ENCODE results near the gene ZNF157. TPM values are rescaled to one million over a fixed set of nuclear protein-coding genes. Genes with fewer than 3 reads are reported as not detected.
A peak's percentile ranks its signal among the peaks of the same experiment; 100 is the strongest.
"Not testable (repeated sequence)": the region's sequence is repeated elsewhere in the genome, so short reads cannot be mapped to it uniquely, and the experiment has no call there.

ZNF157 gene
- total RNA-seq (2014; rRNA removed; shearing (Covaris generic)): not detected in 2 replicates
- not detected in 2 replicates for polyA plus RNA-seq (2016; fragmentation: Nextera tagmentation; extraction: Ambion mirVana)

- DNase-seq: no peak
- Histone ChIP-seq H3K9me2 (ENCODE audit: insufficient read depth) (no peaks in the 10 kb centered on the region), H3K9me3 (ENCODE audit: low read depth) (no peaks in the 10 kb centered on the region), H3K27me3 (replicated peaks; ENCODE audit: insufficient read depth) (no peaks in the 10 kb centered on the region), H3F3A (ENCODE audit: insufficient read depth) (no peaks in the 10 kb centered on the region), H4K20me1 (ENCODE audit: insufficient read depth) (no peaks in the 10 kb centered on the region), H3K79me2 (ENCODE audit: insufficient read depth) (no peaks in the 10 kb centered on the region), H3K4me2 (ENCODE audit: unreplicated experiment) (no peak within 1 kb of the TSS), H3K27ac (no peak within 1 kb of the TSS), H3K36me3 (ENCODE audit: low read depth) (no peaks in the 10 kb centered on the region), H3K9ac (no peak within 1 kb of the TSS), H2AFZ (no peak within 1 kb of the TSS), H3K4me1 (ENCODE audit: insufficient read depth) (no peaks in the 10 kb centered on the region), H3K4me3 (no peak within 1 kb of the TSS)
- in situ Hi-C loops (cut with MboI): no loop called here
- TF ChIP-seq EZH2 (IDR thresholded peaks at IDR 0.05; ENCODE audit: insufficient read depth, poor library complexity, severe bottlenecking): no peak
- TF ChIP-seq EZH2phosphoT487 (IDR thresholded peaks at IDR 0.05; ENCODE audit: insufficient read depth, low read depth): no peak
- WGBS, 2 experiments (ENCODE audit: low coverage in 1 of 2, low lambda C conversion rate in 2 of 2, missing lambda C conversion rate in 2 of 2): 50 to 54% methylated on average over 2 to 3 of the region's 3 CpGs
These were observed at the start of gene ZNF157 for GRCh38 chrX:47370278-47370677. Gene ZNF157 (plus strand): TSS chrX:47370578. CDS start chrX:47370669, 91 bp downstream.

DNA sequence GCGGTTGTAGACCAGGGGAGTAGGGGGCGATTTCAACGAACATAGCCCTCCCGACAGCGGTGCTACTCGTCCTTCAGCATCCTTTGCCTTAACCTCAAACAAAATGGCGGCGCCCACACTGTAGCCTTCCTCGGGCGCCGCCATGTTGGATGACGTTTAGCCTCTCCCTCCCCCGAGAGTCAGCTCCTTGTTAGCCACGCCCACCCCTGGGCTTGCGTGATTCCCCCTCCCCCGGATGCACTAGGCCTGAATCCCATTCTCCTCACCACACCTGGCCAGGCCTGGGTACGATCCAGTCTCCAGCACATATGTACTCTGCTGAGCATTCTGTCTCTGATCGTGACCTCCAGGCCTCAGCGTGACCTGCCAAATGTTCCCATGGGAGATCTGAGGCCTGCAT is 49.0 kb upstream of the ZNF157 start:
- Histone ChIP-seq H2AFZ (peak overlapping the region; percentile 90), H3K4me3 (peak overlapping the region; percentile 45; the same call in 1 of the 2 replicates)
- peak; percentile 81 for DNase-seq

DNA sequence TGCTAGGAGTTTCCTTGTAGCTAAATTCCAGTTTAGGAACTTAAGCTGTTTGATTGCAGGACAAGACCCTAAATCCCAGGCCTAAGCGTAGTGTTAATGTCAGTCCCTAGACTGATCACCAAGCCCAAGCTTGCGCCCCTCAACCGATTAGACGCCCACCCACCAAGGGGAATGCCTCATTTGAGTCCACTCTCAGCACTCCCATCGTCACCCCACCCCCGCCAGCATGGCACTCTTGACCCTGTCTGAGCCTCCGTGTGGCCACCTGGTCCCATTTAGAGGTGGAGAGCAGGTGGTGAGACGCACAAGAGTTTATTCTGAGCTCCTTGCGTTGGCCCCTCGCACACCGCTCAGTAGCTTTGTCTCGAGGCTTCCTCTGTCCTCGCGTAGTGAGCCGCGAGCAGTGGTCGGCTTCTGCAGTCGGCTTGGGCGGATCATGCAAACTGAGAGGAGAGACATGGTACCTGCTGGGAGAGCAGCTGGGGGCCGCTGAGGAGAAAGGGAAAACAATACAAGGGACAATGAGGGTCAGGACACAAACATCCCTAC is 48.5 kb upstream of the ZNF157 start:
- no peaks in the 10 kb centered on the region for H3K36me3 ChIP-seq (ENCODE audit: low read depth)
- no peaks in the 10 kb centered on the region for H3K4me1 ChIP-seq (ENCODE audit: insufficient read depth)
- H3F3A ChIP-seq (ENCODE audit: insufficient read depth): no peaks in the 10 kb centered on the region
- 81 to 82% methylated on average over 16 to 20 of the region's 20 CpGs for WGBS, 2 experiments (ENCODE audit: low coverage in 1 of 2, low lambda C conversion rate in 2 of 2, missing lambda C conversion rate in 2 of 2)
- DNase-seq: no peak
- in situ Hi-C loops (cut with MboI): no loop called here
- H2AFZ ChIP-seq: peak overlapping the region; percentile 90
- H3K4me2 ChIP-seq (ENCODE audit: unreplicated experiment): no peak overlapping the region
- H4K20me1 ChIP-seq (ENCODE audit: insufficient read depth): no peaks in the 10 kb centered on the region
- H3K9ac ChIP-seq: 0 out of 2 replicates have a peak overlapping the region, but pooled peaks have one; percentile 38
- no peaks in the 10 kb centered on the region for H3K79me2 ChIP-seq (ENCODE audit: insufficient read depth)
- H3K27ac ChIP-seq: no peak overlapping the region
- H3K27me3 ChIP-seq (replicated peaks; ENCODE audit: insufficient read depth): no peaks in the 10 kb centered on the region
- TF ChIP-seq EZH2 (IDR thresholded peaks at IDR 0.05; ENCODE audit: insufficient read depth, poor library complexity, severe bottlenecking): no peak
- no peak for TF ChIP-seq EZH2phosphoT487 (IDR thresholded peaks at IDR 0.05; ENCODE audit: insufficient read depth, low read depth)
- H3K9me3 ChIP-seq (ENCODE audit: low read depth): no peaks in the 10 kb centered on the region
- no peaks in the 10 kb centered on the region for H3K9me2 ChIP-seq (ENCODE audit: insufficient read depth)
- H3K4me3 ChIP-seq: no peak overlapping the region

More for the DNA sequence above, 49.0 kb upstream of the ZNF157 start:
- TF ChIP-seq EZH2phosphoT487 (IDR thresholded peaks at IDR 0.05; ENCODE audit: insufficient read depth, low read depth) (no peak), EZH2 (IDR thresholded peaks at IDR 0.05; ENCODE audit: insufficient read depth, poor library complexity, severe bottlenecking) (no peak)
- Histone ChIP-seq H3K27me3 (replicated peaks; ENCODE audit: insufficient read depth) (no peaks in the 10 kb centered on the region), H3K27ac (no peak overlapping the region), H3K9me3 (ENCODE audit: low read depth) (no peaks in the 10 kb centered on the region), H3K9ac (0 out of 2 replicates have a peak overlapping the region, but pooled peaks have one; percentile 38), H3K9me2 (ENCODE audit: insufficient read depth) (no peaks in the 10 kb centered on the region), H3F3A (ENCODE audit: insufficient read depth) (no peaks in the 10 kb centered on the region), H3K79me2 (ENCODE audit: insufficient read depth) (no peaks in the 10 kb centered on the region), H3K4me2 (ENCODE audit: unreplicated experiment) (peak overlapping the region; percentile 35), H3K36me3 (ENCODE audit: low read depth) (no peaks in the 10 kb centered on the region), H3K4me1 (ENCODE audit: insufficient read depth) (no peaks in the 10 kb centered on the region), H4K20me1 (ENCODE audit: insufficient read depth) (no peaks in the 10 kb centered on the region)
- WGBS, 2 experiments (ENCODE audit: low coverage in 1 of 2, low lambda C conversion rate in 2 of 2, missing lambda C conversion rate in 2 of 2): 4 to 11% methylated on average over 10 to 18 of the region's 19 CpGs
- in situ Hi-C loops (cut with MboI): no loop called here

DNA sequence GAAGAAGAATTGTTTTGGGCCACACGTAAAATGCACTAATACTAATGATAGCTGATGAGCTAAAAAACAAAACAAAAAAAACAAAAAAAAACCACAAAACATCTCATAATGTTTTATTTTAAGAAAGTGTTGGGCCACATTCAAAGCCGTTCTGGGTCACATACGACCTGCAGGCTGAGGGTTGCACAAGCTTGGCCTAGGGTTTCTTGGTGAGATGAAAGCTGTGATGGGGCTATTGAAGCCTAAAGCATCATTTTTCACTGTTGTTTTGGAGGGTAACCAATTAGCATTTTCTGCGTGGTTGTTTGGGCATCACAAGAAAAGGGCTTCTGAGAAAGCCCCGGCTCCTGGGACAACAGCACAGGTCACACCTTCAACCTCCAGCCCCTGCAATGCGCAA is 42.5 kb upstream of the ZNF157 start:
- WGBS, 2 experiments (ENCODE audit: low coverage in 1 of 2, low lambda C conversion rate in 2 of 2, missing lambda C conversion rate in 2 of 2): 88 to 91% methylated on average over 4 to 6 of the region's 6 CpGs
- Histone ChIP-seq H3K9me2 (ENCODE audit: insufficient read depth) (no peaks in the 10 kb centered on the region), H3K36me3 (ENCODE audit: low read depth) (no peaks in the 10 kb centered on the region), H4K20me1 (ENCODE audit: insufficient read depth) (no peaks in the 10 kb centered on the region), H3K4me3 (no peak overlapping the region), H2AFZ (no peak overlapping the region), H3F3A (ENCODE audit: insufficient read depth) (no peaks in the 10 kb centered on the region), H3K4me1 (ENCODE audit: insufficient read depth) (no peaks in the 10 kb centered on the region), H3K27ac (no peak overlapping the region), H3K9ac (no peak overlapping the region), H3K79me2 (ENCODE audit: insufficient read depth) (no peaks in the 10 kb centered on the region), H3K27me3 (replicated peaks; ENCODE audit: insufficient read depth) (no peaks in the 10 kb centered on the region), H3K9me3 (ENCODE audit: low read depth) (no peaks in the 10 kb centered on the region), H3K4me2 (ENCODE audit: unreplicated experiment) (no peak overlapping the region)
- no peak for DNase-seq
- TF ChIP-seq EZH2 (IDR thresholded peaks at IDR 0.05; ENCODE audit: insufficient read depth, poor library complexity, severe bottlenecking) (no peak), EZH2phosphoT487 (IDR thresholded peaks at IDR 0.05; ENCODE audit: insufficient read depth, low read depth) (no peak)
- in situ Hi-C loops (cut with MboI): no loop called here

DNA sequence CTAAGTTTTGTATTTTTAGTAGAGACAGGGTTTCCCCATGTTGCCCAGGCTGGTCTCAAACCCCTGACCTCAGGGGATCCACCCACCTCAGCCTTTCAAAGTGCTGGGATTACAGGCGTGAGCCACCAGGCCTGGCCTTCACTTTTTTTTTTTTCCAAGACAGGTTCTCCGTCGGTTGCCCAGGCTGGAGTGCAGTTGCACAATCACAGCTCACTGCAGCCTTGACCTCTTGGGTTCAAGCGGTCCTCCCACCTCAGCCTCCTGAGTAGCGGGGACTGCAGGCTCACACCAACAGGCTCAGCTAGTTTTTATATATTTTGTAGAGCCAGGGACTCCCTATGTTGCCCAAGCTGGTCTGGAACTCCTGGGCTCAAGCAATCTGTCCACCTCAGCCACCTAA is 37.6 kb upstream of the ZNF157 start:
- H3K4me1 ChIP-seq (ENCODE audit: insufficient read depth); H4K20me1 ChIP-seq (ENCODE audit: insufficient read depth); H3K36me3 ChIP-seq (ENCODE audit: low read depth); in situ Hi-C loops (cut with MboI); H3K79me2 ChIP-seq (ENCODE audit: insufficient read depth); H3K9me2 ChIP-seq (ENCODE audit: insufficient read depth); H3K9me3 ChIP-seq (ENCODE audit: low read depth); H3K4me3 ChIP-seq; H3F3A ChIP-seq (ENCODE audit: insufficient read depth); H3K9ac ChIP-seq; H3K4me2 ChIP-seq (ENCODE audit: unreplicated experiment); H3K27me3 ChIP-seq (replicated peaks; ENCODE audit: insufficient read depth); H2AFZ ChIP-seq; H3K27ac ChIP-seq; DNase-seq: not testable (repeated sequence)
- 46 to 54% methylated on average over 4 to 5 of the region's 5 CpGs for WGBS, 2 experiments (ENCODE audit: low coverage in 1 of 2, low lambda C conversion rate in 2 of 2, missing lambda C conversion rate in 2 of 2)

Data from GM23248 (cell line).